Gastroesophageal sphincter (tissue), 4 donors: Measurements from ENCODE around the gene ASB16. TPM values are rescaled to one million over a fixed set of nuclear protein-coding genes. Genes with fewer than 3 reads are reported as not detected.

ENCODE experiments used
- ATAC-seq: fragments of 150-250 bp; one replicate; pipeline ENCODE4 v1.9.1; 2016; ENCODE audit warnings: mild to moderate bottlenecking, moderate library complexity
- H3K27ac ChIP-seq, 4 donors: fragments of 200-600 bp; sonication (generic) in 3 of 4; 1 replicate in 3 of 4; 2 replicates in 1 of 4; pipeline ENCODE4 v1.5.1; 2016 to 2019
- H3K27me3 ChIP-seq: fragments of 200-600 bp; sonication (generic); one replicate; pipeline ENCODE4 v1.5.1; 2019
- H3K36me3 ChIP-seq, 2 donors: fragments of 200-600 bp; sonication (generic); one replicate each; pipeline ENCODE4 v1.5.1; 2019; ENCODE audit warnings: control low read depth in 1 of 2
- H3K4me1 ChIP-seq, 3 donors: fragments of 200-600 bp; sonication (generic); 1 replicate in 2 of 3; 2 replicates in 1 of 3; pipeline ENCODE4 v1.5.1; 2016 to 2019; ENCODE audit warnings: control low read depth in 2 of 3
- H3K4me3 ChIP-seq, 2 donors: fragments of 200-600 bp; sonication (generic); one replicate each; pipeline ENCODE4 v1.5.1; 2019; ENCODE audit warnings: mild to moderate bottlenecking in 1 of 2, moderate library complexity in 1 of 2
- H3K9me3 ChIP-seq, 3 donors: fragments of 200-600 bp; sonication (generic); one replicate each; pipeline ENCODE4 v1.5.1; 2017 to 2019; ENCODE audit warnings: control low read depth in 2 of 3
- EP300 ChIP-seq: sonication (generic); formaldehyde crosslinking; IDR thresholded peaks from one replicate; pipeline ENCODE4 v1.6.1; 2017; ENCODE audit warnings: antibody characterized with exemption, mild to moderate bottlenecking
- POLR2A ChIP-seq, 2 donors: fragments of 450-650 bp; IDR thresholded peaks; one replicate each; pipeline ENCODE4 v1.6.1; 2017; ENCODE audit warnings: antibody characterized with exemption in 2 of 2, mild to moderate bottlenecking in 2 of 2, moderate library complexity in 1 of 2
- POLR2AphosphoS5 ChIP-seq: sonication (generic); formaldehyde crosslinking; IDR thresholded peaks from one replicate; pipeline ENCODE4 v1.6.1; 2017; ENCODE audit warnings: antibody characterized with exemption
- WGBS, 2 donors: methylation state at CpG; one replicate each; pipeline ENCODE4 v1.1.5; 2018; ENCODE audit warnings: low coverage in 1 of 2; 5-methylcytosine and 5-hydroxymethylcytosine counted together
- total RNA-seq, 4 donors: library from RNA; depleted of rRNA; stranded (reverse); fragments of >200 nt; gene quantifications; one replicate each; pipeline ENCODE4 v1.1.0, GENCODE V29; 2016
- TF ChIP-seq, protein P1 (sequence below), 4 experiments: fragments of 200-600 bp in 2 of 4; fragments of 450-650 bp in 2 of 4; sonication (generic) in 1 of 4; IDR thresholded peaks; one replicate each; pipeline ENCODE4 v1.5.1; 2017 to 2019; ENCODE audit warnings: antibody characterized with exemption in 4 of 4, mild to moderate bottlenecking in 2 of 4, moderate library complexity in 2 of 4

The ASB16 gene
- total RNA-seq, 4 donors from 2014 or later = 1.8 to 6.9 (median 3.9) TPM

DNA sequence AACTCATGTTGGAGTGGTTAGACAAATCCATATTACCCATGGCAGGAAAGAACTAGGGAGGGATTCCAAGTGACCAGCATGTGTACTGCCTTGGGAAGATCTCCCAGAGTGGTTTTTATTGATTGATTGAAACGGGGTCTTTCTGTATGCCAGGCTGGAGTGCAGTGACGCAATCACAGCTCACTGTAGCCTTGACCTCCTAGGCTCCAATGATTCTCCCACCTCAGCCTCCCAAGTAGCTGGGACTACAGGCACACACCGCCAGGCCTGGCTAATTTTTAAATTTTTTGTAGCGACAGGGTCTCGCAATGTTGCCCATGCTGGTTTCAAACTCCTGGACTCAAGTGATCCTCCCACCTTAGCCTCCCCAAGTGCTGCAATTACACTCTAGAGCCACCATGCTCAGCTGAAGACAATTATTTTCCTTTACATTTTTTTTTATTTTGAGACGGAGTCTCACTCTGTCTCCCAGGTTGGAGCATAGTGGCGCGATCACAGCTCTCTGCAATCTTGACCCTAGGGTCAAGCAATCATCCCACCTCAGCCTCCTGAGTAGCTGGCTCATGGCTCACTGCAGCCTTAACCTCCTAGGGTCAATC, 13.8 kb downstream of the ASB16 start:
- H3K9me3 ChIP-seq = no peaks in the 10 kb centered on the region
- TF ChIP-seq, protein P1, sequence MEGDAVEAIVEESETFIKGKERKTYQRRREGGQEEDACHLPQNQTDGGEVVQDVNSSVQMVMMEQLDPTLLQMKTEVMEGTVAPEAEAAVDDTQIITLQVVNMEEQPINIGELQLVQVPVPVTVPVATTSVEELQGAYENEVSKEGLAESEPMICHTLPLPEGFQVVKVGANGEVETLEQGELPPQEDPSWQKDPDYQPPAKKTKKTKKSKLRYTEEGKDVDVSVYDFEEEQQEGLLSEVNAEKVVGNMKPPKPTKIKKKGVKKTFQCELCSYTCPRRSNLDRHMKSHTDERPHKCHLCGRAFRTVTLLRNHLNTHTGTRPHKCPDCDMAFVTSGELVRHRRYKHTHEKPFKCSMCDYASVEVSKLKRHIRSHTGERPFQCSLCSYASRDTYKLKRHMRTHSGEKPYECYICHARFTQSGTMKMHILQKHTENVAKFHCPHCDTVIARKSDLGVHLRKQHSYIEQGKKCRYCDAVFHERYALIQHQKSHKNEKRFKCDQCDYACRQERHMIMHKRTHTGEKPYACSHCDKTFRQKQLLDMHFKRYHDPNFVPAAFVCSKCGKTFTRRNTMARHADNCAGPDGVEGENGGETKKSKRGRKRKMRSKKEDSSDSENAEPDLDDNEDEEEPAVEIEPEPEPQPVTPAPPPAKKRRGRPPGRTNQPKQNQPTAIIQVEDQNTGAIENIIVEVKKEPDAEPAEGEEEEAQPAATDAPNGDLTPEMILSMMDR (IDR thresholded peaks at IDR 0.05) = no peak
- TF ChIP-seq EP300 = no peak
- no peak for TF ChIP-seq POLR2A (IDR thresholded peaks at IDR 0.05)
- no peak for TF ChIP-seq POLR2AphosphoS5
- H3K36me3 ChIP-seq = peaks cover 0 to 26% of the 10 kb centered on the region in 2 donors
- 86 to 87% methylated on average over 5 to 8 of the region's 8 CpGs for WGBS, 2 donors
- H3K27ac ChIP-seq = no peak overlapping the region
- ATAC-seq = no peak
- no peak overlapping the region for H3K4me3 ChIP-seq
- no peaks in the 10 kb centered on the region for H3K27me3 ChIP-seq
- peaks cover 3 to 45% (median 15%) of the 10 kb centered on the region in 3 donors for H3K4me1 ChIP-seq

DNA sequence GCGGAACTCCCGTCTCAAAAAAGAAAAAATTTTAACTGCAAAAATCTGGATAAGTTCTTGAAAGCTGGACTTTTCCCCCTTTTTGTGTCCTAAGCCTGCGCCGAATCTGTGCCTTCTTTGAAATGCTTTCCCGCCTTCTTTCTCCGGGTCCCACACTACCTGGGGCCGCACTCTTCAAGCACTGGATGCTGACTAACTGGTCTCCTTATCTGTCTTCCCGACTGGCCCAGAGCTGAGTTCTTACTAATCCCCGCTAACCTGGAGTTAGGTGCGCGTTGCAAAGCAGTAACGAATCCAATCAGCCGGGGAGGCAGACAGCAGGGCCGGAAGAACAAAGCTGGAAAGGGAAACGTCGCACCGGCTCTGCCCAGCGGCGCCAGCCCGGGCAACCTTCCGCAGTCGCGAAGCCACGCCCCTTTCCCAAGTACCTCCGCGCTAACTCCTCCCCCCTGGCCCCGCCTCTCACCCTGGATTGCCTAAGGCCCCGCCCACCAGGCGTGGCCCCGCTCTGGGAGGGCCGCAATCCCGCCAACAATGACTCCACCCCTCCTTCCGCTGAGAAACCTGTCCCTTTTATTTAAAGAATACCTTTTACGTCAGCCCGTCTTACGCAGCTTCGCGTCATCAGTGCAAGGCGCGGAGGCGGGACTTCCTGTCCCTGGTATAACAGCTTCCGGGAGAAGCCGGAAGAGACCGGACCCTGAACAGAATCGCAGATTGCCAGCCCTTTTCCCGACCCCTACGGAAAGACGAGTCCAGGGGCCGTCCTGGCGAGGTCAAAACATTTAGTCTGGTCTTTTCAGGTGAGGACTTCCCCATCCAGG, 16.0 kb downstream of the ASB16 start, which contains the start of gene TMUB2:
Gene TMUB2, plus strand, starts transcription at position 666 of the 824 bp plus-strand sequence. CDS start 737 bp downstream, outside the sequence.
- peak; percentile 96 for ATAC-seq
- Histone ChIP-seq H3K4me3 (peak within 1 kb of the TSS; percentile 74 to 89), H3K27me3 (no peaks in the 10 kb centered on the region), H3K9me3 (no peaks in the 10 kb centered on the region), H3K27ac (peak within 1 kb of the TSS; percentile 94 to 99 (median 97)), H3K4me1 (peaks cover 3 to 46% (median 15%) of the 10 kb centered on the region in 3 donors), H3K36me3 (peaks cover 0 to 44% of the 10 kb centered on the region in 2 donors)
- TF ChIP-seq POLR2A (IDR thresholded peaks at IDR 0.05) = peak; percentile 58 to 74
- TF ChIP-seq, protein P1 (IDR thresholded peaks at IDR 0.05) = no peak
- peak; percentile 74 for TF ChIP-seq POLR2AphosphoS5
- TF ChIP-seq EP300 = no peak
- 0% methylated on average over 10 to 15 of the region's 50 CpGs for WGBS, 2 donors

DNA sequence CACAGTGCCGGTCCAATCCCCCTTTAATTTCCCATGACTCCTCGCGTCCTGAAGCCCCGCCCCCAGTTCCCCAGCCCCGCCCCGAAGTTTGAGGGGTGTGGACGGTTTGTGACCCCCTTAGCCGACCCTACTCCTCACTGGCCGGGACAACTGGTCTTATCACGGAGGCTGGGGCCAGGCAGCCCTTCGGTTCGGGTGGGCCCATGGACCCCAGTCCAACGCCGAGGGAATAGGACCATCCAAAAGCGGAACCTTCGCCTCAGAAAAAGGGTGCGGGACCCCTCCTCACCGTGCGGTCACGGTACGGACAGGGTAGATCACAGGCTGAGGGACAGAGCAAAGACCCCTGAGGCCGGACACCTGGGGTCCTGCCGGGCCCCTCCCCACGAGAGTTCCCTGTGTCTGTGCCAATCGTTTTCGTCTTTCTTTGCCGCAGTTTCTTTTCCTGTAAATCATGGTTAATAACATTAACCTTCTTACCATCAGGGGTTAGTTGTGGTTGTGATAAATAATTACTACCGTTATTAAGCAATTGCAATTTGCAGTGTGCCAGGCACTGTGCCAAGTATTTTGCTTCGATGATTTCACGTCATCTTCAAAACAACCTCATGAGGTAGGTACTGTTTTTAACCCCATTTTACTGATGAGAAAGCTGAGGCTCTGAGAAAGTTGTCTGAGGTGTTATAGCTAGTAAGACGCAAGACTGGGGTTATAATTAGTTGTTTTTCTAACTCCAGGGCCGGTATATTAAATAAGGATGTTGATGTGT, 16.8 kb downstream of the ASB16 start:
- Histone ChIP-seq H3K9me3 (no peaks in the 10 kb centered on the region), H3K27ac (peak overlapping the region; percentile 94 to 99 (median 97)), H3K36me3 (peaks cover 0 to 42% of the 10 kb centered on the region in 2 donors), H3K27me3 (no peaks in the 10 kb centered on the region), H3K4me3 (peak overlapping the region; percentile 74 to 89), H3K4me1 (peaks cover 3 to 51% (median 15%) of the 10 kb centered on the region in 3 donors)
- no peak for TF ChIP-seq EP300
- TF ChIP-seq POLR2AphosphoS5 = no peak
- TF ChIP-seq POLR2A (IDR thresholded peaks at IDR 0.05) = no peak
- TF ChIP-seq, protein P1 (IDR thresholded peaks at IDR 0.05) = peak in 1 of 4 experiments; percentile 1
- ATAC-seq = peak; percentile 73
- WGBS, 2 donors = 3 to 7% methylated on average over 9 to 11 of the region's 32 CpGs

DNA sequence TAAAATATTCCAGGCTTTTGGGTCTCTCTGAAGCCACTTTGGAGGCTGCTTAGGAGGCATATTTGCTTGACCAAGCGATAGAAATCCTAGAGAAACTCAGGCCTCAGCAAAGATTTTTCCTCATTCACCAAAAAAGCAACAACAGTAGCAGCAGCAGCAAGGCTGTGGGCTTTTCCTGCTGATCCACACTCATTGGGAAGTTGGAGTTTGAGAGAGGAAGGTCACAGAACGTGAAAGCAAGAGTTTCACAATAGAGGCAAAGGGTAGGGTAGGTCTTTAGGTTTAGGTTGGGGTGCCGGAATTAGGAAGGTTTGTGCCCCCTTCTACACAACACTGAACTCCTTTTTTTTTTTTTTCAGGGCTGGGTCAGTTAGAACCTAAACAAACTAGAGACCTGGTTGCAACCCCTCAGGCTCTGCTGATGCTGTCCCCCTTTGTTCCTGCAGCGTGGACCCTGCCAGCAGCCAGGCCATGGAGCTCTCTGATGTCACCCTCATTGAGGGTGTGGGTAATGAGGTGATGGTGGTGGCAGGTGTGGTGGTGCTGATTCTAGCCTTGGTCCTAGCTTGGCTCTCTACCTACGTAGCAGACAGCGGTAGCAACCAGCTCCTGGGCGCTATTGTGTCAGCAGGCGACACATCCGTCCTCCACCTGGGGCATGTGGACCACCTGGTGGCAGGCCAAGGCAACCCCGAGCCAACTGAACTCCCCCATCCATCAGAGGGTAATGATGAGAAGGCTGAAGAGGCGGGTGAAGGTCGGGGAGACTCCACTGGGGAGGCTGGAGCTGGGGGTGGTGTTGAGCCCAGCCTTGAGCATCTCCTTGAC, 18.3 kb downstream of the ASB16 start:
- no peaks in the 10 kb centered on the region for H3K9me3 ChIP-seq
- peaks cover 0 to 47% of the 10 kb centered on the region in 2 donors for H3K36me3 ChIP-seq
- no peak for TF ChIP-seq POLR2A (IDR thresholded peaks at IDR 0.05)
- TF ChIP-seq, protein P1 (IDR thresholded peaks at IDR 0.05) = no peak
- no peak for TF ChIP-seq POLR2AphosphoS5
- no peak for TF ChIP-seq EP300
- H3K27me3 ChIP-seq = no peaks in the 10 kb centered on the region
- peaks cover 3 to 51% (median 15%) of the 10 kb centered on the region in 3 donors for H3K4me1 ChIP-seq
- H3K27ac ChIP-seq = peak overlapping the region in 3 of 4 donors; percentile 97 to 99 (median 97)
- ATAC-seq = no peak
- no peak overlapping the region for H3K4me3 ChIP-seq
- 59 to 75% methylated on average over 2 to 3 of the region's 12 CpGs for WGBS, 2 donors
